Activated CD4-positive, CD25-positive, alpha-beta regulatory T cell (primary cell): Measurements from ENCODE around the gene NBDY.
"Not testable (repeated sequence)": the region's sequence is repeated elsewhere in the genome, so short reads cannot be mapped to it uniquely, and the experiment has no call there.

Experiments used
- DNase-seq, 4 experiments: peaks; one replicate each; lab custom pipeline; 2025; lab: John Stamatoyannopoulos, UW

Gene NBDY

DNA sequence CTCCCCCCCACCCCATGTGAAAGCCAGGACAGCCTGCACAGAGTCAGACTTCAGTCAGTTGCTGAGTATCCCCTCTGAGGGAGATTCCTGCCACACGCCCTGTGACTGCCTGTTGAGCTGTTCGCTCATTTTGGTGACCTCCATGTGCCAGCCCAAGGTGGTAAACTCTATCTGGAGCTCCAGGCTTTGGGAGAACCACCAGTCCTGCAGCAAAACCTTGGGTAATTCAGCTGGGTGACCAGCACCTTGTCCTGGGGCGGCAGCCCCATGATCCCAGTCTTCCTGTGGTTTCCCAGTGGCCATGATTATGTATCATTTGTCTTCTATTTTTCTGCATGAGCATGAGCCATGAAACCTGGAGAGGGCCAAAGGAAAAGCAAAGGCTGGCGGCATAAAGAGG lies 73.4 kb downstream of the NBDY start:
- no peak for DNase-seq

DNA sequence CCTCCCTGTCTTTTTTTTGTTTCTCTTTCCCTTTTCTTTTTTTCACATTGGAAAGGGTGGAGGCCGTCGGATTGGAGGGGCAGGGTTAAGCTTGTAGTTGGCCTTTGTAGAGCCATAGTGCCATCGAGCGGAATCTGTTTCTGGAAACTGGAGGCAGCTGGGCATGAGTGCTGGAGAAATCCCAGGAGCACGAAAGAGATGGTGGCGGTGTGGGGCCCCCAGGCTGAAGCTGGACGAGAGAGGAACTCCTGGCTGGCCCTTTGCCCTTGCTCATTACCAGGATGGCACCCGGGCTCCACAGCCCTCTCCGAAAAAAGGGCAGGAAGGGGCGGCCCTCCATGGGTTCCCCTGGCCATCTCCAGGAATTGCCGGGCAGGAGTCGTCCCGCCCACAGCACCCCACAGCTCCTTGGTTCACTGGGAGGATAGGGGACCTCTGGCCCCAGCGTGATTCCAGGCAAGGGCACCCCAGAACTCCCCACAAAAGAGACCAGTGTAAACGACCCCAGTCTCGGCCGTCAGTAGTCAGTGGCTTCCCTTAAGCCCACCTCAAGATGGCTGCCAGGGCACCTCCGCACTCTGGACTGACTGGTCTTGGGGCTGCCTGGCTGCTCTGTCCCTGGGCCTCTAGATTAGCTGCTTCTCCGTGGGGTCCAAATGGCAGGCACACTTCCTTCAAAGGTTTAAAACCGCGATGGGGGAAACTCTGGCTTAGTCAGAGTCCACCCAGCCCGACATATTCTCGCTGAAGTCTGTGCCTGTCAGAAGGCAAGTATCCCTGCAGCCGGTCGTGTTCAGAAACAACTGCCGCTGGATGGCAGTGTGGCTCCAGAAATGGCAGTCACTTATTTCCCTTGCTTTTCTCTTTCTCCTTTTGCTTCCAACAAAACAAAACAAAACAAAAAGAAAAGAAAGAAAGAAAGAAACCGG lies 74.1 kb downstream of the NBDY start:
- peak; percentile 1 to 17 (median 9) for DNase-seq

DNA sequence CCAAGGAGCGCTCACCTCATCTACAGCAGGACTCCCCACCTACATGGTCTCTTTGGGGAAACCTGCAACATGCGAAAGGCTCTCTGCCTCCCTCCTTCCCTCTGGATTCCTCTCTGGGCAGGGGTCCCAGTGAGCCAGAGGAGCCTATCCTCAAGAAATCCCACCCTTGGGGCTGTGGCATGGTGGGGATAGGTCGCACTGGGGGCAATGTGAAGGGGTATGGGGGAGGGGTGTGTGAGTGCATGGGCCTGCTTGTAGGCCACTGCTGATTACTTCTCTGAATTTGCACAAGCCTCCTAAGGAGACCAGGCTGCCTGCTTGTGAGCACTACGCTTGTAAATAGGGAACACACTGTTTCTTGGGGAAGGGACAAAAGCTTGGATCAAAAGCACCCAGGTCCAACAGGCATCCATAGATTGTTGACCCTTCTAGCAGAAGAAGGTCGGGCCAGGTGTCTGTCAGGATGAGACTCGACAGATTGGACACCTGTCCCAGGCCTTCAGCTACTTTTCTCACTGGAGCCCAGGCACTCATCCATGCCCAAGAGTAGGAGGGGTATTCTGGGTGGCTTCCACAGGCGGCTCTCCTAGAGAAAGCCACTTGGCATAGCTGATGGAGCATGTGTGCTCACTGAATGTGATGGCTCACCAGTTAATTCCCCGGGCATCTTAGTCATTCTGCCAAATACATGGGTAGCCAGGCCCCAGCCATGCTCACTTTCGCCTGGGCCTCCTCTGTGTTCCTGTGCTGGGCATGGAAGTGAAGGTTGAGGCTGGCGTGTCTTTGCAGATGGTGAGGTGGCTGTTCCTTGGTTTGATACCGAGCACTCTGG lies 75.0 kb downstream of the NBDY start:
- DNase-seq = no peak

DNA sequence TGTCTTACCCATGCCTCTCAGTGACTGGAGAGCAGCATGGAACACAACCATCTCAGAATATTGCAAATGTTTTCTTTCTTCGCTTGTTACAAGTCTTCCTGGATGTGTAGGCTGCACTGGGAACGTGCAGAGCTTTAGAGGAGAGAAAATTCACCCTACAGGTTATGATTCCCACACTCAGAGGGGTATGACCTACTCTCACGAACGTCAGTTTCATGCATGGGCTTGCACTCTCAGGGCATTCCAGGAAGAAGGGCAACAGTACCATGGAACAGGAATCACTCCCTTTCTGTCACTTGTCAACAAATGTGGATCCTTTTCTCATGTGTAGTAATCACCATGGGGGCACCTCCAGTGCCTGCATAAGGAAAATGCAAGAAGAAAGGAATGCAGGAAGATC lies 75.8 kb downstream of the NBDY start:
- DNase-seq = no peak

DNA sequence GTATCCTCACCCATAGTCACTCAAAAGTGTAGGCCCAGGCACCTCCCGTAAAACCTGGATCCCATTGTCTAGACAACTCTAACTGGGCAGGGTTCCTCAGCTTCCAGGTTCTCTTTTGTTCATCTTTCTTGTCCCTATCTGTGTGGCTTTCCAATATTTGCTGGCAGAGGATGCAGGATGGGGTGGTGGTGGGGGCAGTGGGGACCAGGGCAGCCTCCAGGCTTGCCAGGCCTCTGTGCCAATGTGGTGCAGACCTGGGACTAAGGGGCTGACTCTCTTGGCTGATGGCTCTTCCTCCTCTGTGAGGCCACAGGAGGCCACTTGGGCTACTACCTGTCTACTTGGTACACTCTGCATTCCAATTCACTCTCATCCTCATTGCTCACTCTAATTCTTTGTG lies 76.4 kb downstream of the NBDY start:
- no peak for DNase-seq

DNA sequence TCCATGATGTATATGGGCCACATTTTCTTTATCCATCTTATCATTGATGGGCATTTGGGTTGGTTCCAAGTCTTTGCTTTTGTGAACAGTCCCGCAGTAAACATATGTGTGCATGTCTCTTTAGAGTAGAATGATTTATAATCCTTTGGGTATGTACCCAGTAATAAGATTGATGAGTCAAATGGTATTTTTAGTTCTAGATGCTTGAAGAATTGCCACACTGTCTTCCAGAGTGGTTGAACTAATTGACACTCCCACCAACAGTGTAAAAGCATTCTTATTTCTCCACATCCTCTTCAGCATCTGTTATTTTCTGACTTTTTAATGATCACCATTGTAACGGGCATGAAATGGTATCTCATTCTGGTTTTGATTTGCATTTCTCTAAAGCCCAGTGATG lies 77.1 kb downstream of the NBDY start:
- not testable (repeated sequence) for DNase-seq

DNA sequence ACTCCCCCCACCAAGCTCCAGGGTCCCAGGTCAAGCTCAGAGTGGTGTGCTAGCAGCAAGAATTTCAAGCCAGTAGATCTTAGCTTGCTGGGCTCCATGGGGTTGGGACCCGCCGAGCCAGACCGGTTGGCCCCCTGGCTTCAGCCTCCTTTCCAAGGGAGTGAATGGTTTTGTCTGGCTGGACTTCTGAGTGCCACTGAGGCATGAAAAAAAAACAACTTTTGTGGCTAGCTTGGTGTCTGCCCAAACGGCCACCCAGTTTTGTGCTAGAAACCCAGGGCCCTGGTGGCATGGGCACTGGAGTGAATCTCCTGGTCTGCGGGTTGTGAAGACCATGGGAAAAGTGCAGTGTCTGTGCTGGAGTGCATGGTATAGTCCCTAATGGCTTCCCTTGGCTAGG lies 82.6 kb downstream of the NBDY start:
- no peak for DNase-seq

DNA sequence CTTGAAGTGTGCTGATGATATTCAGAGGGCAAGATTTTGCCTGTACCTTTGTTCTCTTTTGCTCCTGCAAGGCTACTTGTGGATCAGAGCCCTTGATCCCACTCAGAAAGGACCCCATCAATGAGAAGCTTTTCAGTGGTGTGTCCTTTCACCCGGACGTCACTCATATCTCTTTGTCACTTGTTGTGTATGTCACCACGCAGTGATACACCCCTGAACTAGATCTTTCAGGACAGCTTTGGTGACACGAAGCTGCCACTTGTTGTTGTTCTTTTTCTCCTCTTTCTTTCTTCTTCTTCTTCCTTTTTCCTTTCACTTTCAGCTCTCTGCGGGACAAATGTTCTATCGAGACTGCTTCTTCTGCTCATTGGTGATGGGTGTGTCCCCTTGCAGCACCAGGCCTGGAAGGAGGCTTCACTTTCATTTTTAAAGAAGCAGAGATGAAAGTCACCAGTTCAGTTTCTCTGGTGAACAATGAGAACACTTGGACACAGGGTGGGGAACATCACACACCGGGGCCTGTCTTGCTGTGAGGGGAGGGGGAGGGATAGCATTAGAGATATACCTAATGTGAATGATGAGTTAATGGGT lies 83.6 kb downstream of the NBDY start:
- DNase-seq = no peak

DNA sequence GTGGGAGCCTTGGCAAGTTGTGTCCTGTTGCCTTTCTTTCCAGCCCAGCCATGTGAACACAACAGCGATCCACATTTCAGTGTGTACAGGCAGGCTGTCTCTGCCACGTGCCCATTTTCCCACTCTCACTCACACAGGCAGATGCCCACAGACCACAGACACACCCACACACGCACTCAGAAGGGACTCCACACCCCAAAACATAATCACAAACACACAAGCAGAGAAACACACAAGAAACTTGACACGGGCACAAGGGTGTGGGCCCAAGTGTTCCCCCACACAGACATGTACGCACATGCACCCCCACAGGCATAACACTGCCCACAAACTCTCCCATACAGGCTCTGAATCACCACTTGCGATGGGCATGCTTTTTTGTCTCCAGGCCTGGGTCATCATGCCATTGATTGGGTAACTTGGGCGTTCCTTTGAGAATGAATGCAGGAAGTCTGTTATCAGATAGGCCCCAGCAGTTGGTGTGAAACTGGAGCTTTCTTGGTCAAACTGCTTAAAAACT lies 84.3 kb downstream of the NBDY start:
- peak in 1 of 4 experiments; percentile 13 for DNase-seq

DNA sequence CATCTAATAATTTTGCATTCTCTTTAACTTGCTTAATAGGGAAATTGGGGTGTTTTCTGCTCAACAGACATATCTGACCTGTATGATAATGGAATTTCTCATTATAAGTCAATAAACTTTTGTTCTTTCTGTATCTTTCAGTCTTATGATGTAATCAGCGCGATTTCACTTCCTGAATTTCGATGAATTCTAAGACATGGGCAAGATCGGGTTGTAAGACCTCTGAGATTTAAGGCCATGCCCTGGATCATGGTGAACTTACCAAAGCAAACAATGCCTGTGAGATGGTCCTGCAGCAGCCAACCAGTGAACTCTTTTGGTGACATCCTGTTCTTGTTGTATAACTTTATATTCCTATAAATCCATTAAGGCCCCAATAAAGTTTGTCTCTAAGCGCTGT lies 88.1 kb downstream of the NBDY start:
- DNase-seq = no peak

DNA sequence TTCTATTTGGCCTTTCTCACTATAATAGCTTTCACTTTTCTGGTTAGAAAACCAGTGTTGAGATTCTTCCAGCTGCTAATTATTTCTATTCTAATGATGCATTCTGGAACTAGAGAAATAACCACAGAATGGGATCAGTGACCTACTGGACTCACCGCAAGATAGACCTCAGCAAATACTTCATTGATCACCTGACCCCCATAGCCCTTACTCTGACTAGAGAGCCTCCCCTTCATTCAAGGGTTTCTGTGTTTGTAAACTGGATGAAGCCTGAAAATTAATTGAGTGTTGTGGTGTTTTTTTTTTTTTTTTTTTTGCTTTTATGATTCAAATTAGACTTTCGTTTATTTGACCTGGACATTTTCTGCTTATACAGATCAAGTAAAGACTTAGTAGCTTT lies 97.0 kb downstream of the NBDY start:
- DNase-seq = no peak

DNA sequence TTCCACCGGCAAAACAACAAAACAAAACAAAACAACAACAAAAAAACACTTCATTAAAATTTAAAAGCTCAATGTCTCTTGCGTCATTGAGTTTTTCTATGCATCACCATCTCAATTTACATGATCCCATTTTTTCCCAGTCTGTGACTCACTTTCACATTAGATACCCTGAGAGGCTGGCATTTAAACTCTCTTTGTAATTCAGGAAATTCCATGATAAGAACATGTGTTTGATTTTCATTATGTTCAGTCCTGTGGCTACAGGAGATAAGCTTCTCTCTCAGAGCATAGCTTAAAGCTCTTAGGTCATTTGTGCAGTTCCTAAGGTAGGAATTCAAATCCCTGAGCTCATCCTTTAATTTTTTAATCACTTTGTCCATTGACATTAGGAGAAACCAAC lies 104.6 kb downstream of the NBDY start:
- DNase-seq = no peak

DNA sequence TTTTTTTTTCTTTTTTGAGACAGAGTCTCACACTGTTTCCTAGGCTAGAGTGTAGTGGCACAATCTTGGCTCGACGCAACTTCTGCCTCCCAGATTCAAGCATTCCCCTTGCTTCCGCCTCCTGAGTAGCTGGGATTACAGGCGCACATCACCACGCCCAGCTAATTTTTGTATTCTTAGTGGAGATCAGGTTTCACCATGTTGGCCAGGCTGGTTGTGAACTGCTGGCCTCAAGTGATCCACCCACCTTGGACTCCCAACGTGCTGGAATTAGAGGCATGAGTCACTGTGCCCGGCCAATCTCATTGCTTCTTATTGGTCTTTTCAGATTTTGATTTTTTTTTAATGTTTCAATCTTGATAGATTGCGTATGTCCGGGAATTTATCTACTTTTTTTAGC lies 124.4 kb downstream of the NBDY start:
- DNase-seq = no peak

DNA sequence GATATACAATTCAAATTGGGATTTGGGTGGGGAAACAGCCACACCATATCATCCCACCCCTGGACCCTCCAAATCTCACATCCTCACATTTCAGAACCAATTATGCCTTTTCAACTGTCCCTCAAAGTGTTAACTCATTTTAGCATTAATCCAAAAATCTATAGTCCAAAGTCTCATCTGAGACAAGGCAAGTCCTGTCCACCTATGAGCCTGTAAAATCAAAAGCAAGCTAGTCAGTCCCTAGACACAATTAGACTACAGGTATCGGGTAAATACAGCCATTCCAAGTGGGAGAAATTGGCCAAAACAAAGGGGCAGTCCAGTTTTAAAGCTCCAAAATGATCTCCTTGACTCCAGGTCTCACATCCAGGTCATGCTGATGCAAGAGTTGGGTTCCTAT lies 128.0 kb downstream of the NBDY start:
- no peak for DNase-seq

DNA sequence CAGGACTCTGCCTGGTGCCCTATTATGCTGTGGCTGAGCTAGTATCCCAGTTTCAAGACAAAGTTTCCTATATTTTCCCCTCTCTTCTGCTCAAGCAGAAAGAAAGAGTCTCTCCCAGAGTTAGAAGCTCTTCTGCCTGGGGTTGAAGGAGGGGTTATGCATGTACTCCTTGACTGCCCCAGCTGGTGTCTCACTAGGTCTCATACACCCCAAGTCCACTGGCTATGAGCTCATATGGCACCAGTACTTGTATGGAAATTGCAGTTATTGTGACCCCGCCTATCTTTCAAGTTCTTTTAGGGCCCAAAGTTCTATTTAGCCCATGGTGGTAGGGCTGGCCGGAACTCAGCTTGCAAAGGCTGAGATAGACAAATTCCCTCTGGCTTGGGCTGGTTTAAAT lies 131.8 kb downstream of the NBDY start:
- no peak for DNase-seq
